Panc1 (cell line): Measurements from ENCODE around the gene DYNC1LI1.

Experiments
- CTCF ChIP-seq: fragments of 450-650 bp; IDR thresholded peaks from 2 replicates; pipeline ENCODE4 v1.5.1; 2017; ENCODE audit warnings: mild to moderate bottlenecking
- SIN3A ChIP-seq: IDR thresholded peaks from 2 replicates; pipeline ENCODE4 v1.6.1; 2012; ENCODE audit warnings: low read depth, mild to moderate bottlenecking, low read length, moderate library complexity, borderline replicate concordance; ENCODE audit not compliant: insufficient read depth

- TF ChIP-seq SIN3A (no peak), CTCF (no peak)
Measured at GRCh38 chr3:32493437-32494414, 76.9 kb downstream of the DYNC1LI1 start.
